Thyroid gland (tissue), 4 donors: Measurements from ENCODE around the gene IRS2. TPM values are rescaled to one million over a fixed set of nuclear protein-coding genes. Genes with fewer than 3 reads are reported as not detected.

Experiments used
- DNase-seq, 2 donors: peaks; one replicate each; pipeline ENCODE4 v3.0.0-alpha.2; 2019
- H3K27ac ChIP-seq, 3 donors: fragments of 200-600 bp; sonication (generic); 1 replicate in 2 of 3; 2 replicates in 1 of 3; pipeline ENCODE4 v1.5.1; 2016 to 2019; ENCODE audit warnings: mild to moderate bottlenecking in 1 of 3, moderate library complexity in 1 of 3
- H3K27me3 ChIP-seq: fragments of 200-600 bp; sonication (generic); one replicate; pipeline ENCODE4 v1.5.1; 2019
- H3K36me3 ChIP-seq, 2 donors: fragments of 200-600 bp; sonication (generic); one replicate each; pipeline ENCODE4 v1.5.1; 2016 to 2019
- H3K4me1 ChIP-seq, 2 donors: fragments of 200-600 bp; sonication (generic); one replicate each; pipeline ENCODE4 v1.5.1; 2017 to 2019
- H3K4me3 ChIP-seq, 3 donors: fragments of 200-600 bp; sonication (generic); replicated peaks in 1 of 3; 1 replicate in 2 of 3; 2 replicates in 1 of 3; pipeline ENCODE4 v1.5.1; 2016; ENCODE audit warnings: mild to moderate bottlenecking in 1 of 3
- H3K9me3 ChIP-seq: fragments of 200-600 bp; sonication (generic); one replicate; pipeline ENCODE4 v1.5.1; 2017
- CTCF ChIP-seq, 6 experiments: fragments of 200-600 bp in 3 of 6; fragments of 450-650 bp in 3 of 6; sonication (generic) in 3 of 6; IDR thresholded peaks; one replicate each; pipeline ENCODE4 v1.5.1; 2016 to 2019; ENCODE audit warnings: antibody characterized with exemption in 6 of 6, mild to moderate bottlenecking in 2 of 6, inconsistent platforms in 1 of 6, moderate library complexity in 1 of 6
- POLR2A ChIP-seq, 2 donors: fragments of 450-650 bp; IDR thresholded peaks; one replicate each; pipeline ENCODE4 v1.6.1; 2017; ENCODE audit warnings: antibody characterized with exemption in 2 of 2, mild to moderate bottlenecking in 2 of 2, moderate library complexity in 1 of 2
- WGBS, 2 donors: methylation state at CpG; one replicate each; pipeline ENCODE4 v1.1.5; 2017; 5-methylcytosine and 5-hydroxymethylcytosine counted together
- intact Hi-C: fragments of 100-400 bp; cut with DNase I; formaldehyde crosslinking; loops from one replicate; pipeline ENCODE4 v1.15.1; 2023
- total RNA-seq, 4 donors: library from RNA; depleted of rRNA; stranded (reverse); fragments of >200 nt; gene quantifications; one replicate each; pipeline ENCODE4 v1.2.3, GENCODE V29; 2016

The IRS2 gene
- total RNA-seq, 4 donors from 2014 or later: 12.9 to 29.1 (median 17.6) TPM

- Histone ChIP-seq H3K27me3 (no peaks in the 10 kb centered on the region), H3K36me3 (no peaks in the 10 kb centered on the region), H3K27ac (no peak overlapping the region), H3K4me1 (peaks cover 5 to 11% of the 10 kb centered on the region in 2 donors), H3K4me3 (no peak overlapping the region), H3K9me3 (no peaks in the 10 kb centered on the region)
- intact Hi-C loops: no loop called here
- DNase-seq: no peak
- TF ChIP-seq POLR2A (IDR thresholded peaks at IDR 0.05): no peak
- no peak for TF ChIP-seq CTCF (IDR thresholded peaks at IDR 0.05)
- WGBS, 2 donors: 78 to 90% methylated on average over 1 of the region's 1 CpG
These were observed 3.7 kb upstream of the IRS2 start for GRCh38 chr13:109790086-109790485.

DNA sequence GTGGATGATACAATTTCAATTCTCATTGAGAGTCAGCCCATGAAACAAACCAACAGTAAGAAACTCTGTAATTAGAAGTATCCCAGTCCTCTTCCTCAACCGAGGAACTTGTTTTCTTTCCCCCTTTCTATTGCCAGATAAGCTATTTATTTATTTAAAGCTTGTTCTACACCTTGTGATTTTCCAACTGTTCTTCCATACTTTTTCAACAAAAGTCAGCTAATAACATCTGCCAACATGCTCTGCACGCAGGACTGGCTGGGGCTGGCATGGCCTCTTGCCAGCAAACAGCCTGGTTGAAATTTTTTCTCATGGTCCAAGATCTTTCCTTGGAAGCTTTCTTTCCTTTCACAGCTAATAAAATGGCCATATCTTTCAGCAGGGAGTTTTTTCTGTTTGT is 2.9 kb upstream of the IRS2 start:
- DNase-seq: peak; percentile 81 to 83
- intact Hi-C loops: loop anchor here (10.0 kb wide), 2 partner anchors 644 to 824 kb away; no protein-coding TSS in a partner anchor
- TF ChIP-seq POLR2A (IDR thresholded peaks at IDR 0.05) (no peak), CTCF (IDR thresholded peaks at IDR 0.05) (no peak)
- H3K4me1 ChIP-seq: peaks cover 6 to 13% of the 10 kb centered on the region in 2 donors
- H3K27ac ChIP-seq: peak overlapping the region in 2 of 3 donors; percentile 41 to 56
- no peaks in the 10 kb centered on the region for H3K27me3 ChIP-seq
- H3K36me3 ChIP-seq: no peaks in the 10 kb centered on the region
- H3K4me3 ChIP-seq: no peak overlapping the region
- 14 to 26% methylated on average over 2 of the region's 2 CpGs for whole genome bisulfite sequencing, 2 donors
- H3K9me3 ChIP-seq: no peaks in the 10 kb centered on the region

GRCh38 chr13:109788372-109789111 is 2.2 kb upstream of the IRS2 start:
- no peak for TF ChIP-seq CTCF (IDR thresholded peaks at IDR 0.05)
- TF ChIP-seq POLR2A (IDR thresholded peaks at IDR 0.05): no peak
- peak overlapping the region; percentile 41 to 90 (median 56) for H3K27ac ChIP-seq
- H3K36me3 ChIP-seq: peaks cover 3 to 5% of the 10 kb centered on the region in 2 donors
- no peak overlapping the region for H3K4me3 ChIP-seq
- DNase-seq: no peak
- 87% methylated on average over 7 of the region's 7 CpGs for WGBS, 2 donors
- intact Hi-C loops: loop anchor here (10.0 kb wide), 2 partner anchors 644 to 824 kb away; no protein-coding TSS in a partner anchor
- no peaks in the 10 kb centered on the region for H3K27me3 ChIP-seq
- peaks cover 9 to 20% of the 10 kb centered on the region in 2 donors for H3K4me1 ChIP-seq
- H3K9me3 ChIP-seq: no peaks in the 10 kb centered on the region

DNA sequence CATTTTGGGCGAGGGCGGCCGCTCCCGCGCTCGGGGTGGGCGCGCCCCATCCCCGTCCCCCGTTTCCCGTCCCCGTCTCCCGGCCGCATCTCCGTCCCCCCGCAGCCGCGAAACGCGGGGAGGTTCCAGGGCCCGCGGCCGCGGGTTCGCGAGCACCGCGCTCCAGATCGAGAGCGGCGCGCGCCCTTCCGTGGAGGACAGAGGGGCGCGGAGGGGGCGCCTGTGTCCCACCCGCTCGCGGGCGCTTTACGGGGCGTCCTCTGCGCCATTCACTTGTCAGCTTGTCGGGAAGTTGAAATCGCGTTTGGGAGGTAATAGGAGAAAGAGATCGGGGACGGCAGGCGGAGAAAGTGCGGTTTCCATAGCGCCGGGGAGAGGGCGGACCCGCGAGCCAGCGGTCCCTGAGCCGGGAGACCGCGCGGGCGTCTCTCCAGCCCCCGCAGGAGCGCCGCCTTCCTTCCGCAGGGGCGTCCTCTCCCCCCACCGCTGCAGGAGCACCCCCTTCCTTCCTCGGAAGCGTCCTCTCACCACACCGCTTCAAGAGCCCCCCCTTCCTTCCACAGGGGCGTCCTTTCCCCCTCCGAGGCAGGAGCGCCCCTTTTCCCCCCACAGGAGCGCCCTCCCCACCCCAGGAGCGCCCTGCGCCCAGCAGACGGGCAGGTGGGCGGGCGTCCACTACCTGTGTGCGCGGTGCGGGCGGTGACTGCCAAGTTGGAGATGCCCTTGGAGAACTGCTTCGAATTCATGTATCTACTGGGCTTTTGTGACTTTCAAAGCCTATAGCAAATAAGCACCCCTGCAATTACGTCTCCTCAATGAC is 962 bp upstream of the IRS2 start:
- intact Hi-C loops: loop anchor here (10.0 kb wide), 2 partner anchors 643 to 823 kb away; no protein-coding TSS in a partner anchor
- peaks cover 14 to 15% of the 10 kb centered on the region in 2 donors for H3K36me3 ChIP-seq
- peak; percentile 53 to 55 for DNase-seq
- H3K27ac ChIP-seq: peak overlapping the region; percentile 84 to 93 (median 90)
- peak in 1 of 2 donors; percentile 23 for TF ChIP-seq POLR2A (IDR thresholded peaks at IDR 0.05)
- TF ChIP-seq CTCF (IDR thresholded peaks at IDR 0.05): peak in 1 of 6 experiments; percentile 1
- H3K4me1 ChIP-seq: peaks cover 9 to 29% of the 10 kb centered on the region in 2 donors
- 1% methylated on average over 33 to 35 of the region's 86 CpGs for WGBS, 2 donors
- H3K4me3 ChIP-seq: peak overlapping the region; percentile 65 to 84 (median 77)
- H3K27me3 ChIP-seq: no peaks in the 10 kb centered on the region
- no peaks in the 10 kb centered on the region for H3K9me3 ChIP-seq
